LNCAP (cell line): ENCODE measurements around the gene BLACAT1.

Experiments used
- TF ChIP-seq, protein P1 (sequence below): fragments of 450-650 bp; IDR thresholded peaks from 2 replicates; pipeline ENCODE4 v1.5.1; 2017; ENCODE audit warnings: mild to moderate bottlenecking

BLACAT1 gene

DNA sequence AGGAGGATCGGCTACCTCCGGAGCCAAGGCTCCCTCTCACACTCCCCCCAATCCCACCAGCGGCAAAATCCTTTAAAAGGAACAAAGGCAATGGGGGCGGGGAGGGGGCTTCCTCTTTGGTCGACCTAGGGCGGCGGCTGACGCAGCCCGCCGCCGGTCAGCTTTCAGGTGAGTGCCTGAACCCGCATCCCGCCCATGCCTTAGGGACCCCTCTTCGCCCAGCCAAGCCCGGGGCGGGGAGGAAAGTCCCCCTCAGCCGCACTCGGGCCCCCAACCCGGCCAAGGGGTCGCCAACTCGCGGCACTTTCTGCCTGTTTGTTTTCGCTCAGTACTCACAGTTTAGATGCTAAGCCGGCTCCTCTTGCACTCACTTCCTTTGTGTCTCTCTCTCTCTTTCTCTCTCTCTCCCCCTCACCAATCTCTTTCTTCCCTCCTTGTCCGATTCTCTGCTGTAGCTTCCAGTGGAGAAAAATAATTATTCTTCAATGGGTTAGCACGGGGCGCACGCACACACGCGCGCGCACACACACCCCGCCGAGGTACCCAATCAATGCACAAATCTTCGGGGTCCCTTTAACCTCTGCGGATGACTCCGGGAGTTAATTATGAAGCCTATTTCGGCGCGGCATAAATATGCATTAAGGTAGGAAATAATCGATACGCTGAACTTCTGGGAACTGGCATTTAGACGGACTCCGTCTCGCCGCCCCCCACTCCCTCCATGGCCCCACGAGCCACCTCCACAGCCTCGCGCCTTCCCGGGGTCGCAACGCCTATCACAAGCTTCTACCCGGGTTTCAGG, at the start of gene BLACAT1:
Gene BLACAT1 (minus strand): TSS at position 465 of the 802 bp plus-strand sequence.
- TF ChIP-seq, protein P1, sequence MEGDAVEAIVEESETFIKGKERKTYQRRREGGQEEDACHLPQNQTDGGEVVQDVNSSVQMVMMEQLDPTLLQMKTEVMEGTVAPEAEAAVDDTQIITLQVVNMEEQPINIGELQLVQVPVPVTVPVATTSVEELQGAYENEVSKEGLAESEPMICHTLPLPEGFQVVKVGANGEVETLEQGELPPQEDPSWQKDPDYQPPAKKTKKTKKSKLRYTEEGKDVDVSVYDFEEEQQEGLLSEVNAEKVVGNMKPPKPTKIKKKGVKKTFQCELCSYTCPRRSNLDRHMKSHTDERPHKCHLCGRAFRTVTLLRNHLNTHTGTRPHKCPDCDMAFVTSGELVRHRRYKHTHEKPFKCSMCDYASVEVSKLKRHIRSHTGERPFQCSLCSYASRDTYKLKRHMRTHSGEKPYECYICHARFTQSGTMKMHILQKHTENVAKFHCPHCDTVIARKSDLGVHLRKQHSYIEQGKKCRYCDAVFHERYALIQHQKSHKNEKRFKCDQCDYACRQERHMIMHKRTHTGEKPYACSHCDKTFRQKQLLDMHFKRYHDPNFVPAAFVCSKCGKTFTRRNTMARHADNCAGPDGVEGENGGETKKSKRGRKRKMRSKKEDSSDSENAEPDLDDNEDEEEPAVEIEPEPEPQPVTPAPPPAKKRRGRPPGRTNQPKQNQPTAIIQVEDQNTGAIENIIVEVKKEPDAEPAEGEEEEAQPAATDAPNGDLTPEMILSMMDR: no peak

DNA sequence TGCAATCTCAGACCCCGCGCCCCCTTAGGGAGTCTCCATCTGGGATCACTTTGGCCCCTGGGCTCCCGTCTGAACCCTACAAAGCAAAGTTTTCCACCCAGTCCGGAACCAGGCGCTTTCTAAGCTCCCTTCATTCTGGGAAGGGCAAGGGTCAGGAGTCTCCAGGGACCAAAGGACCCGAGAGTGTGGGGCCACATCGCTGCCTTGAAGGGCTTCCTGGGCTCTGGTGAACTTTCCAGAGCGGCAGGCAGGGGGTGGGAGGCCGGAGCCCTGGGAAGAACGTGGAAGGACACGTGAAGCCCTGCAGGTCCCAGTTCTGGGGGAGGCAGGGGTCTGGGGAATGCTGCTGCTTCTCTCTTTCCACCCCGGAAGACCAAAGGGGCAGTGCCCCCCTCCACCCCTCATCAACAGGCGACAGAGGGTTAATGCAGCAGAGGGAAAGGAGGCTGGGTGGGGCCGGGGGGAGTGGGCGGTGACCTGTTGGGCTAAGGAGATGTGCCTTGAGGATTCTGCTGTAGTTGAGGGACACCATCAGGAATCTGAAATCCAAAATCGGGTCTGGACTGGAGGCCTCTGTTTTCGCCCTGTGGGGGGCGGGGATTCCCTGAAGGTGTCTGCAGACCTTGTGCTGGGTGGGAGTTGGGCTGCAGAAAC, 49.4 kb upstream of the BLACAT1 start:
- TF ChIP-seq, protein P1: no peak

DNA sequence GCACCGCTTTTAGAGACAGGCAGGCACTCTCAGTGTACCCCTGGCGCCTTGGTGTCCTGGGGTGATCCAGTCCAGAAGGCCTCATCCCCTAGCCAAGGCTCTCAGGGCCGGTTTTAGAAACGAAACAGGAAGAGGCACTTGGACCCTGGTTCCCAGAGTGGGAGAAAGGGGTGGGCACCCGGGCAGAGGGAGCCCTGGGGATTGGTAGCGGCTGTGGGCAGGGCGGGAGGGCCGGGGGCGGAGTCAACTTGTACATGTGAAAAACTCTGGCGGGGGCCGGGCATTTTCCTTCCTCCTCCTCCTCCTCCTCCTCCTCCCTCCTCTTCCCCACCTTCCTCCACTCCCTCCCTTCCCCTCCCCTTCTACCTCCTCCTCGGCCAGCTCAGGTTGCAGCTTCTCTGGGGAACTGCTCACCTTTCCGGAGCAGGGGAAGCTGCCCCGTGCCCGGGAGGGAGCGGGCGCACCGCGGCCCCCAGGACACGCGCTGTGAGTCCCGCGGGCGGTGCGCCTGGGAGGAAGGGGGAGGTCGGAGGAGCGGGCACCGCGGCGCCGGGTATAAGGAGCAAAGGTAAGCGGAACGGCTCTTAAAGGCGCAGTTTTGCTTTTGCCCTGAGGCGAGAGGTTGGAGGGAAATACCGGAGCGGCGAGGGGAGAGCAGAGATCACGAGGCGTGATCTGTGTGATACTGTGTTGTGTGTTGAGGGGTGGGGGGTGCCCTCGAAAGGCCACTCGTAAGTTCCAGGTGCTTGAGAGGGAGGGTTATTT, 48.6 kb upstream of the BLACAT1 start, which contains the start of gene CDK18:
Gene CDK18 (plus strand): TSS at position 359 of the 765 bp plus-strand sequence. CDS start 18,499 bp downstream, outside the sequence.
- TF ChIP-seq, protein P1: no peak

DNA sequence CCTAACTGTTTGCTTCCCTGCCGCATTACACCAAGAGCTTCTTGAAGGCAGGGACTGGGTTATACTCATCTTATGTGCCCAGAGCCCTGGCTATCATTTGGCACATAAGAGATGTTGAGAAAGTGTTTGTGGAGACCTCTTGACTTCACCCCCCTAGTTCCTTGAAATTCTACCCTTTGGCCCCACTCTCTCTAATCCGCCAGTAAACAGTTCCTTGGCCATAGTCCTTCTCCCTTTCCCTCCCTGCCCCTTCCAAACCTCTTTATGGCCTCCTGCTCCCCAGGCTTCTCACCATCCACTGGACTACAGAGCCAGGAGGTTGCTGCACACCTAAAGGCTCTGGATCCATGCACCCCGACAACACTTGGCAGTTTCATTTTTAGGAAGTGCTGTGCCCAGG, 47.1 kb upstream of the BLACAT1 start:
- TF ChIP-seq, protein P1: no peak

DNA sequence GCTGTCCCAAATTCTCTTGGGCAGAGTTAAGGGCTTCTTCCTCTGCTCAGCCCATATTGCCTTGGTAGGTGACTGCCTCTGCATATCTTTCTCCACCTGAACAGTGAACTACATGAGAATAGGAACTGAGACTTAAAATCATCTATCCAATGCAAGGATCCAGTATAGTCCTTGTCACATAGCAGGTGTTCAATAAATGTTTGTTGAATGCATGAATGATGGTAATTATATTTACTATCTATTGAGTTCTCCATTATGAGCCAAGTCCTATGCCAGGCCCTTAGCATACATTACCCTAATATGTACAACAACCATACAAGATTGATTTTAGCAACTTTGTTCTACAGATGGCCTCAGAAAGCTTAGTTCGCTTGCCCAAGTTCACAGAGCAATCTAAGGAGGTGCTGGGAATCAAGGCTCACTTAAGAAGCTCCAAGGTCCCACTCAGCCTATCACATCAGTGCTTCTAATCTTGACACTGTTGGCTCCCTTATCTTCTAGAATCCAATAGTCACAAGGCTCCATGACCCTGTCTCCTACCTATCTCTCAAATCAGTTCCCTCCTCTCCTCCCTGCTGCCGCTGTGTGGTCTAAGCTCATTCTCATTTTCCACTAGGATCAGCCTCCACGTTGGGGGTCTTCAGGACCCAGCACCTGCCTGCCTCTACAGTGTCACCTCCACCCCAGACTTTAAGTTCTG, 46.4 kb upstream of the BLACAT1 start:
- TF ChIP-seq, protein P1: no peak

DNA sequence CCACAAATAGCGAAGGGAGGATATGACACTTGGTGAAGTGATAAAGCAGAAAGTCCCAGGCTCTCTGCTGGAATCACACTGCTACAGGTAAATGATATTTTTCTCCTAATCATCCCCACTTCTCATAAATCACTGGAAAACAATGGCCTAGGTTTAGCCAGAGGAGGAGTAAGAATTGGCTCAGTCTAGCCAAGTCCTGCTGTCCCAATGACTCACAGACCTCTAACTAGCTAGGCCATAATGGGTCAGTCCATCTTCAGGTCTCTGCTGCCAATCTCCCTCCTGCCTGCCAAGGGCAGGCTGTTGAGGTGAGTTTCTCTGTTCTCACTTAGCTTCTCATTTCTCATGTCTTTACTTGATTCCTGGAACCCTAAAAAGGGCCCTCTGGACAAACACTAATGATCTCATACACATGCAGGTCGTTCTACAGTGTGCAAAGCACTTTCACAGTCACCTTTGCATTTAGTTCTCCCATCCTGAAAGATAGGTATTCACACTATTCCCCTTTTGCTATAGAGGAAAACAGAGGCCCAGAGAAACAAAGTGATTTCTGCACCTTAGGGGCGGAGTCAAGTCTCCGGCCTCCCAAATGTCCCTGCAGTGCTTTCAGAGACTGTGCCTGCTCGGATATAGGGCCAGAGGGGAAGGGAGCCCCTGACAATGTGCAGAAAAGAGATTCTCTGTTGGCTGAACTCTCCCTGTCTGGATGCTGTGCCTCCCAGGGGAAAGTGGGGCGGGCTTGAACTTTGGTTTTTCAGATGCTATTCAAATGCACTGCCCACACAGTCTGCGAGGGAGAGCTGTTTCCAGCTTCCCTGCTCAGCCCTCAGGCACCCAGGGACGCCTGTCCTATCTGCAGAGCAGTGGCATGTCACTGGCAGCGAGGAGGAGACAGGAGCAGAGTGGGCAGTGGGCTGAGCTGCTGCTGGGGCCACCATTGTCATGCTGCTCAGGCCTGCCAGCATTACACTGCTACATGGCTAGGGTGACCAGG, 44.7 kb upstream of the BLACAT1 start:
- TF ChIP-seq, protein P1: no peak
